Natural killer cell (primary cell): Measurements from ENCODE around the gene LSM12. TPM values are rescaled to one million over a fixed set of nuclear protein-coding genes. Genes with fewer than 3 reads are reported as not detected.
"Not testable (repeated sequence)": the region's sequence is repeated elsewhere in the genome, so short reads cannot be mapped to it uniquely, and the experiment has no call there.

ENCODE experiments used
- ATAC-seq, 3 donors: fragments of 150-1000 bp in 2 of 3; fragments of 200-7000 bp in 1 of 3; cut with Tn5 transposase; 1 replicate in 1 of 3; 2 replicates in 2 of 3; pipeline ENCODE4 v1.10.0; 2021; ENCODE audit warnings: mild to moderate bottlenecking in 2 of 3, moderate library complexity in 2 of 3
- DNase-seq, 2 donors: peaks; one replicate each; pipeline versions ENCODE4 v3.0.0 to v3.0.0-alpha.2; 2013 to 2021; ENCODE audit warnings: mixed read lengths in 1 of 2
- H3K27ac ChIP-seq: one replicate; pipeline ENCODE4 v1.5.1; 2013; ENCODE audit warnings: mild to moderate bottlenecking, low read length
- H3K27me3 ChIP-seq: one replicate; pipeline ENCODE4 v1.6.1; 2013; ENCODE audit warnings: low read length; ENCODE audit not compliant: control insufficient read depth, insufficient read depth
- H3K36me3 ChIP-seq: one replicate; pipeline ENCODE4 v1.6.1; 2013; ENCODE audit warnings: low read length; ENCODE audit not compliant: control insufficient read depth, insufficient read depth
- H3K4me1 ChIP-seq: one replicate; pipeline ENCODE4 v1.6.1; 2013; ENCODE audit warnings: low read length; ENCODE audit not compliant: control insufficient read depth, insufficient read depth
- H3K4me3 ChIP-seq: one replicate; pipeline ENCODE4 v1.5.1; 2013; ENCODE audit warnings: low read length
- H3K9me3 ChIP-seq: one replicate; pipeline ENCODE4 v1.6.1; 2013; ENCODE audit warnings: low read length; ENCODE audit not compliant: control insufficient read depth, insufficient read depth
- H3K27ac Mint-ChIP-seq, 2 donors: one replicate each; pipeline ENCODE4 v1.8.0; 2022; ENCODE audit warnings: mild to moderate bottlenecking in 2 of 2, mixed read lengths in 2 of 2, moderate library complexity in 1 of 2
- H3K27me3 Mint-ChIP-seq, 2 donors: one replicate each; pipeline ENCODE4 v1.8.0; 2022; ENCODE audit warnings: low read depth in 2 of 2, mixed read lengths in 2 of 2
- H3K36me3 Mint-ChIP-seq: one replicate; pipeline ENCODE4 v1.8.0; 2022; ENCODE audit warnings: mixed read lengths
- H3K4me1 Mint-ChIP-seq, 2 donors: one replicate each; pipeline ENCODE4 v1.8.0; 2022; ENCODE audit warnings: mixed read lengths in 2 of 2
- H3K4me3 Mint-ChIP-seq: one replicate; pipeline ENCODE4 v1.8.0; 2022; ENCODE audit warnings: mild to moderate bottlenecking, moderate library complexity, mixed read lengths
- H3K9me3 Mint-ChIP-seq, 2 donors: one replicate each; pipeline ENCODE4 v1.8.0; 2022; ENCODE audit warnings: mixed read lengths in 2 of 2
- WGBS: methylation state at CpG from one replicate; pipeline ENCODE4 v1.1.7; 2013; ENCODE audit warnings: missing lambda C conversion rate; ENCODE audit not compliant: insufficient coverage; 5-methylcytosine and 5-hydroxymethylcytosine counted together
- intact Hi-C: fragments of 100-400 bp; cut with micrococcal nuclease; formaldehyde crosslinking; loops from one replicate; pipeline ENCODE4 v1.14.2; 2022
- total RNA-seq, 4 donors: library from RNA; stranded (reverse); fragments of 120-200 nt in 1 of 4; gene quantifications; one replicate each; pipeline versions ENCODE4 v1.2.3 to v1.2.4, GENCODE V29; 2013 to 2022
- TF ChIP-seq, protein P1 (sequence below): fragments of 200-600 bp; IDR thresholded peaks from one replicate; pipeline ENCODE4 v1.8.0; 2022; ENCODE audit warnings: antibody characterized with exemption

The LSM12 gene
- total RNA-seq, 3 donors from 2014 or later (not counting 1 experiment from before 2014, with no cell fraction given), result 46.9 to 54.0 (median 51.8) TPM

DNA sequence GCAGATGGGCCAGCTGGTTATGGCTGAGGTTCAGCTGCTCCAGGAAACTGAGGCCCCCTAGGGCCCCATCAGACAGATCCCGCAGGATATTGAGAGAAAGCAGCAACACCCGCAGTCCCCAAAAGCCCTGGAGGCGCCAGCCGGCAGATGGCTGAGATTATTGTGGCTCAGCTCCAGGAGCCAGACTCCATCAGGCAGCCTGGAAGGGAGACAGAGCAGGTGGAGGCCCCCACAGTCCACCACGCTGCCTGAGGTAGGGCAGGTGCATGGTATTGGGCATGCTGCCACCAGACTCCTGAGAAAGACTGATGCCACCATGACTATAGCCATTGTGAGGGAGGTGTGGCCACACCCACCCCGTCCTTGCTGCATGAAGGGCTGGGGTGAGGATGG lies 42.2 kb downstream of the LSM12 start:
- no peak for ATAC-seq
- Mint-ChIP-seq H3K27ac (no peak overlapping the region), H3K4me1 (peaks cover 0 to 3% of the 10 kb centered on the region in 2 donors), H3K4me3 (no peak overlapping the region), H3K36me3 (no peaks in the 10 kb centered on the region), H3K9me3 (no peaks in the 10 kb centered on the region), H3K27me3 (no peaks in the 10 kb centered on the region)
- Histone ChIP-seq H3K36me3 (peaks cover 3% of the 10 kb centered on the region), H3K27me3 (no peaks in the 10 kb centered on the region), H3K27ac (no peak overlapping the region), H3K9me3 (no peaks in the 10 kb centered on the region), H3K4me3 (no peak overlapping the region), H3K4me1 (no peaks in the 10 kb centered on the region)
- WGBS, result 96% methylated on average over 6 of the region's 6 CpGs
- TF ChIP-seq, protein P1, sequence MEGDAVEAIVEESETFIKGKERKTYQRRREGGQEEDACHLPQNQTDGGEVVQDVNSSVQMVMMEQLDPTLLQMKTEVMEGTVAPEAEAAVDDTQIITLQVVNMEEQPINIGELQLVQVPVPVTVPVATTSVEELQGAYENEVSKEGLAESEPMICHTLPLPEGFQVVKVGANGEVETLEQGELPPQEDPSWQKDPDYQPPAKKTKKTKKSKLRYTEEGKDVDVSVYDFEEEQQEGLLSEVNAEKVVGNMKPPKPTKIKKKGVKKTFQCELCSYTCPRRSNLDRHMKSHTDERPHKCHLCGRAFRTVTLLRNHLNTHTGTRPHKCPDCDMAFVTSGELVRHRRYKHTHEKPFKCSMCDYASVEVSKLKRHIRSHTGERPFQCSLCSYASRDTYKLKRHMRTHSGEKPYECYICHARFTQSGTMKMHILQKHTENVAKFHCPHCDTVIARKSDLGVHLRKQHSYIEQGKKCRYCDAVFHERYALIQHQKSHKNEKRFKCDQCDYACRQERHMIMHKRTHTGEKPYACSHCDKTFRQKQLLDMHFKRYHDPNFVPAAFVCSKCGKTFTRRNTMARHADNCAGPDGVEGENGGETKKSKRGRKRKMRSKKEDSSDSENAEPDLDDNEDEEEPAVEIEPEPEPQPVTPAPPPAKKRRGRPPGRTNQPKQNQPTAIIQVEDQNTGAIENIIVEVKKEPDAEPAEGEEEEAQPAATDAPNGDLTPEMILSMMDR, result no peak
- intact Hi-C loops, result no loop called here
- DNase-seq, result no peak

- H3K9me3 Mint-ChIP-seq, result no peaks in the 10 kb centered on the region
- no peaks in the 10 kb centered on the region for H3K27me3 Mint-ChIP-seq
- no peak overlapping the region for H3K27ac ChIP-seq
- DNase-seq (no peak), ATAC-seq (no peak)
- H3K27ac Mint-ChIP-seq, result no peak overlapping the region
- intact Hi-C loops, result no loop called here
- no peaks in the 10 kb centered on the region for H3K4me1 ChIP-seq
- H3K4me3 ChIP-seq, result no peak overlapping the region
- no peaks in the 10 kb centered on the region for H3K27me3 ChIP-seq
- no peaks in the 10 kb centered on the region for H3K4me1 Mint-ChIP-seq
- no peaks in the 10 kb centered on the region for H3K9me3 ChIP-seq
- H3K36me3 ChIP-seq, result peaks cover 3% of the 10 kb centered on the region
- no peaks in the 10 kb centered on the region for H3K36me3 Mint-ChIP-seq
- no peak overlapping the region for H3K4me3 Mint-ChIP-seq
- WGBS, result 95% methylated on average over 22 of the region's 22 CpGs
- TF ChIP-seq, protein P1, result no peak
Measured at GRCh38 chr17:44023545-44024270, 42.8 kb downstream of the LSM12 start.

GRCh38 chr17:44022246-44022645 lies 44.2 kb downstream of the LSM12 start:
- H3K4me3 Mint-ChIP-seq, result no peak overlapping the region
- TF ChIP-seq, protein P1, result no peak
- Histone ChIP-seq H3K27me3 (no peaks in the 10 kb centered on the region), H3K27ac (no peak overlapping the region), H3K36me3 (peaks cover 3% of the 10 kb centered on the region), H3K4me1 (no peaks in the 10 kb centered on the region), H3K9me3 (no peaks in the 10 kb centered on the region), H3K4me3 (no peak overlapping the region)
- no peak for DNase-seq
- no peaks in the 10 kb centered on the region for H3K9me3 Mint-ChIP-seq
- 93% methylated on average over 2 of the region's 2 CpGs for WGBS
- no peaks in the 10 kb centered on the region for H3K4me1 Mint-ChIP-seq
- no peak overlapping the region for H3K27ac Mint-ChIP-seq
- intact Hi-C loops, result no loop called here
- no peaks in the 10 kb centered on the region for H3K27me3 Mint-ChIP-seq
- H3K36me3 Mint-ChIP-seq, result no peaks in the 10 kb centered on the region
- no peak for ATAC-seq

- H3K27me3 Mint-ChIP-seq, H3K9me3 ChIP-seq, H3K27ac Mint-ChIP-seq, H3K4me1 Mint-ChIP-seq, ATAC-seq, H3K36me3 Mint-ChIP-seq, H3K27me3 ChIP-seq, H3K4me3 Mint-ChIP-seq, H3K9me3 Mint-ChIP-seq, H3K36me3 ChIP-seq, H3K4me3 ChIP-seq, DNase-seq, H3K4me1 ChIP-seq, intact Hi-C loops, H3K27ac ChIP-seq: not testable (repeated sequence)
- WGBS, result 95% methylated on average over 5 of the region's 7 CpGs
Measured at GRCh38 chr17:44021227-44021626, 45.2 kb downstream of the LSM12 start.
